Right lobe of liver (tissue), 4 donors: ENCODE measurements around the gene RIPK3.

Source experiments
- POLR2A ChIP-seq: fragments of 450-650 bp; IDR thresholded peaks from one replicate; pipeline ENCODE4 v1.6.1; 2017; ENCODE audit warnings: antibody characterized with exemption, mild to moderate bottlenecking
- TF ChIP-seq, protein P1 (sequence below), 4 donors: fragments of 200-600 bp in 3 of 4; fragments of 450-650 bp in 1 of 4; IDR thresholded peaks; one replicate each; pipeline versions ENCODE4 v1.5.1 to v1.8.0; 2016 to 2022; ENCODE audit warnings: antibody characterized with exemption in 4 of 4, mild to moderate bottlenecking in 2 of 4
- donor health status: DM: no; HTN: no; CAD: no.
- donor health status: DM: no; HTN: no; CAD: no.
- donor health status: DM: no; HTN: yes; CAD: no.

DNA sequence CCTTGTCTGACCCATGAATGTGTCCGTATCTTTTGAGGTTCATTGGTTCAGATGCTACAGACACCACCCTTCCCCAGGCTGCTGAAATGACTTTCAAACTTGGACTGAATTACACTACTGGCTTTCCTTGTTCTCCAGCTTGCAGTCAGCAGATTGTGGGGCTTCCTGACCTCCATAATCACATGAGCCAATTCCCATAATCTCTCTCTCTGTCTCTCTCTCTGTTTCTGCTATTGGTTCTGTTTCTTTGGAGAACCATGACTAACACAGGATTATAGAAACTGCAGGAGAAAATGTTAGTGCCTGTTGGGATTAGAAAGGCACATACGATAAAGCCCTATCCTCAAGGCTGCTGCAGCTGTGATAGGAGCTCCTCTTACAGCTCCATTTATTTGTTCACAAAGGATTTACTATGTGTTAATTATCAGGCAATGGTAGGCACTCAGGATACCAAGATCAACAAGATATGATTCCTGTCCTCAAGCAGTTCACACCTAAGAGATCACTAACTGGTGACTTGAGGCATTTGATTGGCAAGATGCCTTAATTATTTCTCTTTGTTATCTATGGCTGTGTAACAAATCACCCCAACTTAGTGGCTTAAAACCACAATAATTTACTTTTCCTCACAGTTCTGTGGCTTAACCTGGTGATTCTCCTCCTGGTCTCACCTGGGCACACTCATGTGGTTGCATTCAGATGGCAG is 48.8 kb upstream of the RIPK3 start:
- TF ChIP-seq, protein P1, sequence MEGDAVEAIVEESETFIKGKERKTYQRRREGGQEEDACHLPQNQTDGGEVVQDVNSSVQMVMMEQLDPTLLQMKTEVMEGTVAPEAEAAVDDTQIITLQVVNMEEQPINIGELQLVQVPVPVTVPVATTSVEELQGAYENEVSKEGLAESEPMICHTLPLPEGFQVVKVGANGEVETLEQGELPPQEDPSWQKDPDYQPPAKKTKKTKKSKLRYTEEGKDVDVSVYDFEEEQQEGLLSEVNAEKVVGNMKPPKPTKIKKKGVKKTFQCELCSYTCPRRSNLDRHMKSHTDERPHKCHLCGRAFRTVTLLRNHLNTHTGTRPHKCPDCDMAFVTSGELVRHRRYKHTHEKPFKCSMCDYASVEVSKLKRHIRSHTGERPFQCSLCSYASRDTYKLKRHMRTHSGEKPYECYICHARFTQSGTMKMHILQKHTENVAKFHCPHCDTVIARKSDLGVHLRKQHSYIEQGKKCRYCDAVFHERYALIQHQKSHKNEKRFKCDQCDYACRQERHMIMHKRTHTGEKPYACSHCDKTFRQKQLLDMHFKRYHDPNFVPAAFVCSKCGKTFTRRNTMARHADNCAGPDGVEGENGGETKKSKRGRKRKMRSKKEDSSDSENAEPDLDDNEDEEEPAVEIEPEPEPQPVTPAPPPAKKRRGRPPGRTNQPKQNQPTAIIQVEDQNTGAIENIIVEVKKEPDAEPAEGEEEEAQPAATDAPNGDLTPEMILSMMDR (IDR thresholded peaks at IDR 0.05), result no peak
- TF ChIP-seq POLR2A, result no peak
